NB4 (cell line): ENCODE results near the gene UBTD2.
A peak's percentile ranks its signal among the peaks of the same experiment; 100 is the strongest.
"Not testable (repeated sequence)": the region's sequence is repeated elsewhere in the genome, so short reads cannot be mapped to it uniquely, and the experiment has no call there.

ENCODE experiments used
- DNase-seq: peaks from one replicate; pipeline ENCODE4 v3.0.0; 2010; ENCODE audit warnings: low read depth
- H3K4me3 ChIP-seq: one replicate; pipeline ENCODE4 v1.5.1; 2011; ENCODE audit warnings: mild to moderate bottlenecking, low read depth, low read length, moderate library complexity
- CTCF ChIP-seq: IDR thresholded peaks from one replicate; pipeline ENCODE4 v1.5.1; 2012; ENCODE audit warnings: low read depth, low read length
- MAX ChIP-seq: IDR thresholded peaks from 2 replicates; pipeline ENCODE4 v1.6.1; 2011; ENCODE audit warnings: low read depth, low read length
- MYC ChIP-seq: IDR thresholded peaks from 2 replicates; pipeline ENCODE4 v1.6.1; 2011; ENCODE audit warnings: low read depth, low read length
- POLR2A ChIP-seq: IDR thresholded peaks from 2 replicates; pipeline ENCODE4 v1.6.1; 2011; ENCODE audit warnings: mild to moderate bottlenecking; ENCODE audit not compliant: insufficient read length; ENCODE audit errors: extremely low read depth

Gene UBTD2

GRCh38 chr5:172283020-172283861, at the start of gene UBTD2:
TSS of gene UBTD2 (minus strand) at chr5:172283764. CDS start at chr5:172283665, 99 bp downstream.
- TF ChIP-seq MYC, result no peak
- TF ChIP-seq MAX, result no peak; the same call in 1 of the 2 replicates
- peak; percentile 23 for TF ChIP-seq CTCF
- peak; percentile 86 for DNase-seq
- peak within 1 kb of the TSS; percentile 83 for H3K4me3 ChIP-seq

GRCh38 chr5:172326901-172327300, 43.3 kb upstream of the UBTD2 start:
- not testable (repeated sequence) for H3K4me3 ChIP-seq, DNase-seq

- peak; percentile 36 for DNase-seq
These were observed 41.9 kb upstream of the UBTD2 start for GRCh38 chr5:172325452-172325851.

GRCh38 chr5:172322028-172322965, 38.7 kb upstream of the UBTD2 start:
- no peak overlapping the region for H3K4me3 ChIP-seq
- TF ChIP-seq MYC, result no peak
- no peak for TF ChIP-seq POLR2A
- no peak for TF ChIP-seq CTCF
- TF ChIP-seq MAX, result no peak
- no peak for DNase-seq

More at GRCh38 chr5:172325452-172325851, 41.9 kb upstream of the UBTD2 start:
- H3K4me3 ChIP-seq, result no peak overlapping the region
- 0 out of 2 replicates have a peak, but pooled peaks have one; percentile 9 for TF ChIP-seq MAX
- TF ChIP-seq CTCF, result no peak

GRCh38 chr5:172321593-172321992, 38.0 kb upstream of the UBTD2 start:
- TF ChIP-seq MAX, result no peak
- TF ChIP-seq CTCF, result no peak
- no peak for TF ChIP-seq MYC
- TF ChIP-seq POLR2A, result no peak
- no peak for DNase-seq
- H3K4me3 ChIP-seq, result no peak overlapping the region

GRCh38 chr5:172319708-172320441, 36.3 kb upstream of the UBTD2 start:
- no peak overlapping the region for H3K4me3 ChIP-seq
- TF ChIP-seq POLR2A, result no peak
- no peak for TF ChIP-seq MYC
- TF ChIP-seq MAX, result no peak
- TF ChIP-seq CTCF, result no peak
- no peak for DNase-seq
